ENCODE data around the gene PLAAT5.
"Not testable (repeated sequence)": the region's sequence is repeated elsewhere in the genome, so short reads cannot be mapped to it uniquely, and the experiment has no call there.

Gene PLAAT5

DNA sequence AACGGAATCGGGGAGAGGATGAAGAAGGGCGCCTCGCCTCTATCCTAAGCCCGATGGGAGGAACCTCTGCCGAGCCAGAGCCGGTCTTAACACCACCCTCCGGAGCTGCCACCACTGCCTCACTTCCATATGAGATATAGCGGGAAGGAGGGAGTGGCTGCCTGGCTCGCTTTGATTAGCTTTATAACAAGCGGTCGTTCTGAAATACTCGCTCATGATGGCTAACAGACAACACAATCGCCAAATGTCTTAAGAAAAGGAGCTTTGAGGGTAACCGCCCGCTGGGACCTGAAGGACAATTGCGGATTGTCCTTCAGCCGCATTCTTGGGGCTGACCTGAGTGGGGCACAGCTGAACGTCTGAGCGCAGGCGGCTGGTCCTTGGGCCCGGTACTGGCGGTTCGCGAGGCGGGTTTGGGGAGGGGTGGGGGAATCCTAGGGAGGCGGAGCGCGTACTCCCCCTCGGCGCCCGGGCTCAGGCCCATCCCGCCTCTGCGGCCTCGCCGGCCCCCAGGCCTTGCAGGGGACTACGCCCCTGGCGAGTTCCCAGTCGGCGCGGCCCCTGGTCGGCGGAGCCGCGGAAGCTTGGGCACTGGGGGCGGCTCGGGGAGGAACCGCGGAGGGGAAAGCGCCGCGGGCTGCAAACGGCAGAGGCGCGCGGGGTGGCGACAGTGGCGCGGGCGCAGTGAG lies at the start of gene PLAAT5:
PLAAT5 (minus strand) TSS at position 617 of the 689 bp plus-strand sequence; CDS start at position 484, 133 bp downstream.
- DNase-seq (ENCODE audit: low read depth) = no peak

- DNase-seq (ENCODE audit: low read depth) = no peak
Observed at GRCh38 chr11:63537293-63538101, 46.5 kb upstream of the PLAAT5 start.

DNA sequence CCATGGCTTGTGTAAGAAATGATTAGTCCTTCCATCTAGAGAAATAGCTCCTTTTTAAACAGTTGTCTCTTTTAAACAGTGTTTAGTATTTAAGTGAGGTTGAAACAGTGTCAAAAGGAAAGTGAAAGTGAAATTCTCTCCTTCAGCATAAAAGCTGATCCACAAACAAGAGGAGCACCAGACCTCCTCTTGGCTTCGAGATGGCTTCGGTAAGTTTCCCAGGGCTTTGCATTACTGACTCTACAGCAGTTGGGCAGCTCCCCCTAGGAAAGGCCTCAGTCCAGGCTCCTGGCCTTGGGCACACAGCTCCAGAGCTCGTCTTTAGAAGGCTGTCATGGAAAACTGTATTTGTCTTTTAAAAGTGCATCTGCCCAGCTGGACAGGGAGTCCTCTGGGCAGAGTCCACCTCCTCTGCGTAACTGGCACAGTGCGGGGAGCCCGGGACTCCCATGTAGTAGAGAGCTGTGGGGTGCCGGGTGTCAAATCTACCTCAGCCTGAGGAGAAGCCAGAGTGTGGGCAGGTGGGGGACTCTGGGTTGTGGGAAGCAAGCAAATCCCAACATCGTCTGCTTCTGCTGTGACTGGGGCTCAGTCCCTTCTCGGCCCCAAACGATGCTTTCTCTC lies 45.8 kb upstream of the PLAAT5 start, which contains the start of gene PLAAT4:
PLAAT4 (plus strand) TSS at position 140 of the 624 bp plus-strand sequence; CDS start at position 201, 61 bp downstream.
- DNase-seq (ENCODE audit: low read depth) = peak; percentile 23

- no peak for DNase-seq (ENCODE audit: low read depth)
Observed at GRCh38 chr11:63535734-63536133, 44.8 kb upstream of the PLAAT5 start.

DNA sequence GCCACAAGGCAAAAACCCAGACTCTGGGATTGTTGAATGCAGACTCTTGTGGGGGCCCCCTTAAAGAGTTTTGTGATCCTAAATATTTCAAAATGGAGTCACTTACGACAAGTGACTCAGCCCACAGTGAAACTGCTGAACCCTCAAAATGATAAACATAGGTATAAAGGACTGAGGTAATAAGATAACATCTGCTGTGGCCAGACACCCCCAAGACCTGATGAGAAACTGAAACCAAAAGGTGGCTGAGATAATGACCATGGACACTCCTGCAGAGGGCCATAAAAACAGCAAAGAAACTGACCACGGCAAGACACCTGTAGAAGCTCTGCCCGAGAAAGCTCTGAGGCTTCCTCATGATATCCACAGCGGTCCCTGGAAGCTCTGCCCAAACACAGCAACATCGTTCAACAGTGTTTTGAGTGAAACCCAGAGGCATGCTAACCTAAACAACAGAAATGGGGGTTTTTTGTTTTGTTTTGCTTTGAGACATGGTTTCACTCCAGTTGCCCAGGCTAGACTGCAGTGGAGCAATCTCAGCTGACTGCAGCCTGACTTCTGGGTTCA lies 44.0 kb upstream of the PLAAT5 start:
- no peak for DNase-seq (ENCODE audit: low read depth)

DNA sequence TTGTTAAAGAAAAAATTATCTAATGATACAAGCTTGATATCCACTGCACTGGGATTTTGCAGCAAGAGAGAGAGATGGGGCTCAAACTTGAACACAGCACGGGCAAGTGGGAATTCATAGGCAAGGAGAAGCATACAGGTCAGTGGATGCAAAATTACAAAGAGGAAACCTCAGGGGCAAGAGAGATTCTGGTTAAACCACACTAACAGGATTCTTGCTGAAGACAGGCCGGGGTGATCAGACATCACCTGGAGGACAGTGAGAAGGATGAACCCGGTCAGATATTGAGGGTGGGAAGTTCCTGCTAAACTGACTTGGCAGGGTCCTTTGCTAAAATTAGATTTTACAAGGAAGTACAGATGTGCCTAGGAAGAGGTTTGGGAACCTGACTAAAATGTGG lies 43.1 kb upstream of the PLAAT5 start:
- DNase-seq (ENCODE audit: low read depth) = no peak

DNA sequence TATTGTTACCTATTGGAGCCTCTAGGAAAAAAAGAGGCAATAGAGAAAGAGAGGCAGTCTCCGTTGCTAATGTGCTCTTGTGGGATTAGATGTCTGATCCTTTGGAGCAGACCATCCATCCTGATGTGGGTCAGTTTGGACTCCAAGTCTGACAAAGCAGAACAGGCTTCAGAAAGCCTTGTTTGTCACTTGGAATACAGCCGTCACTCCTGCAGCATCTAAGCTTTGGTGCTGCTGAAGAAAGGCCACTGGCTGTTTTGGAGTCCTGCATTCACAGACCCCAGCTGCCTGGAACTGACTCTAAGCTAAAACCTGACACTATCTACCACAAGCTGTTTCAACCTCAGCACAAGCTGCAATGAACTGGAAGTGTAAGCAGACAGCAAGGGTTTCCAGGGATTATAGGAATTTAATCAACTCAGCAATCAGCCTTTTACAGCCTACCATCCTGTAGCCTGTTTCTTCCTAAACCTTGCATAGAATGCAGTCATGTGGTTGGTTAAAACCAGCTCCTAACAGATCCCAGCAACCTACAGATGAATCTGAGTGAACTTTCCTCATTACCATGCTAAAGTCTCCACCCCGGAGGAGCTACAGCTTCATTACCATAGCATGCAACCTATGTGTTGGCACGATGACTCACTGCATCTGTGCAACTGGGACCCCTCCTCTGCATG lies 42.0 kb upstream of the PLAAT5 start:
- DNase-seq (ENCODE audit: low read depth) = no peak

DNA sequence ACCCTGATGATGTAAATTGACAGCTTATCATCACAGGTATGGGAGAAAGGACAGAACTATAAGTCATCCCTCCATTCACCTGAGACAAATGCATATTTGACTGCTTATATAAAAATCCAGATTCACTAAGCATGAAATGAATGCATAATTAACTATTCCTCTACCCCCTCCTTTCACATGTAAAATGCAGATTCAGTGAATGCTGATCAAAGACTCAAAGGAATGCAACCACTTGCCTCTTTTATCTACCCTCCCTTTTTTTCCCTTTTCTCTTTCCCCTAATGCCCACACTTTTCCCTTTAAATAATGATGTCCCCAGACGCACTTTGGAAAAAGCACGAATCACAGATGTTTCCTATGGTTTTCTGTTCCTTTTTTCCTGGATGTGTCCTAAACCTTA lies 41.1 kb upstream of the PLAAT5 start:
- no peak for DNase-seq (ENCODE audit: low read depth)

DNA sequence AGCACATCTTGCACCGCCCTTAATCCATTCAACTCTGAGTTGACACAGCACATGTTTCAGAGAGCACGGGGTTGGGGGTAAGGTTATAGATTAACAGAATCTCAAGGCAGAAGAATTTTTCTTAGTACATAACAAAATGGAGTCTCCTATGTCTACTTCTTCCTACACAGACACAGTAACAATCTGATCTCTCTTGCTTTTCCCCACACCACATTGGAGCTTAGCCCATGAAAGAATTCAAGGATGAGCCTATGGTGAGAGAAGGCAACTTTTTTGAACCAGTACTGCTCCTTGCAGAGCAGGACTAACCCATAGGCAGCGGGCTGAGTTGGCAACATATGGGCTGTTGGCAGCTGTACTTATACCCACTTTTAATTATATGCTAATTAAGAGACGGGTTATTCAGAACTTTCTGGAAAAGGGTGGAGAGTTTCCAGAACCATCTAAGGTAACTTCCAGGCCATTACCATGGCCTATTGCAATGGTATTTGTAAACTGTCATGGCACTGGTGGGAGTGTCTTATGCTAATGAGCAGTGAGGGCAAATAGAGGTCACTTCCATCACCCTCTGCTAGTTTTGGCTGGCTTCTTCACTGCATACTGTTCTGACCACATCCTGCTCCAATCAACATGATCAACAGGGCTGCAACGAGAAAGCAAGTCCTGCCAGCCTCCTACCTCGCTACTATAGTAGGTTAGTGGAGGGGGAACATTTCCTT lies 40.3 kb upstream of the PLAAT5 start:
- DNase-seq (ENCODE audit: low read depth) = peak; percentile 80

DNA sequence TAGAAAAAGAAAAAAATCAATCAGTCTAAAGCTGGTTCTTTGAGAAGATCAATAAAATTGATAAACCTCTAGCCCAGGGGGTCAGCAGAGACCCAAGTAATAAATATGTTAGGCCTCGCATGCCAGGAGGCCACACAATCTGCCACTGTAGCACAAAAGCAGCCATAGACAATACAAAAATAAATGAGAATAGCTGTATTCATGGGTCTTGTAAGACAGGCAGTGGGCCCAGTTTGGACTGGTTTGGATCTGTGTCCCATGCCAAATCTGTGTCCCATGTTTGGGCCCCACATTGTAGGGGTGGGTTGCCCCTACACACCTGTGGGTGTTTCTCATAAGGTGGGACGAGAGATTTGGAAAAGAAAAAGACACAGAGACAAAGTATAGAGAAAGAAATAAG lies 39.1 kb upstream of the PLAAT5 start:
- no peak for DNase-seq (ENCODE audit: low read depth)

DNA sequence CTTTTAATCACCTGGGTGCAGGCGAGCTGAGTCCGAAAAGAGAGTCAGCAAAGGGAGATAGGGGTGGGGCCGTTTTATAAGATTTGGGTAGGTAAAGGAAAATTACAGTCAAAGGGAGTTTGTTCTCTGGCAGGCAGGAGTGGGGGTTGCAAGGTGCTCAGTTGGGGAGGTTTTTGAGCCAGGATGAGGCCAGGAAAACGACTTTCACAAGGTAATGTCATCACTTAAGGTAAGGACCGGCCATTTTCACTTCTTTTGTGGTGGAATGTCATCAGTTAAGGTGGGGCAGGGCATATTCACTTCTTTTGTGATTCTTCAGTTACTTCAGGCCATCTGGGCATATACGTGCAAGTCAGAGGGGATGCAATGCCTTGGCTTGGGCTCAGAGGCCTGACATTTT lies 38.4 kb upstream of the PLAAT5 start:
- DNase-seq (ENCODE audit: low read depth) = not testable (repeated sequence)

GRCh38 chr11:63528729-63529278 lies 37.8 kb upstream of the PLAAT5 start:
- DNase-seq (ENCODE audit: low read depth) = not testable (repeated sequence)

DNA sequence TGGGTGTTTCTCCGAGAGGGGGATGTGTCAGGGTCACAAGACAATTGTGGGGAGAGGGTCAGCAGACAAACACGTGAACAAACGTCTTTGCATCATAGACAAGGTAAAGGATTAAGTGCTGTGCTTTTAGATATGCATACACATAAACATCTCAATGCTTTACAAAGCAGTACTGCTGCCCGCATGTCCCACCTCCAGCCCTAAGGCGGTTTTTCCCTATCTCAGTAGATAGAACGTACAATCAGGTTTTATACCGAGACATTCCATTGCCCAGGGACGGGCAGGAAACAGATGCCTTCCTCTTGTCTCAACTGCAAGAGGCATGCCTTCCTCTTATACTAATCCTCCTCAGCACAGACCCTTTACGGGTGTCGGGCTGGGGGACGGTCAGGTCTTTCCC lies 37.2 kb upstream of the PLAAT5 start:
- not testable (repeated sequence) for DNase-seq (ENCODE audit: low read depth)

GRCh38 chr11:63527667-63528066 lies 36.7 kb upstream of the PLAAT5 start:
- DNase-seq (ENCODE audit: low read depth) = no peak

- DNase-seq (ENCODE audit: low read depth) = no peak
Observed at GRCh38 chr11:63523151-63523550, 32.2 kb upstream of the PLAAT5 start.

GRCh38 chr11:63521896-63522295 lies 30.9 kb upstream of the PLAAT5 start:
- no peak for DNase-seq (ENCODE audit: low read depth)

DNA sequence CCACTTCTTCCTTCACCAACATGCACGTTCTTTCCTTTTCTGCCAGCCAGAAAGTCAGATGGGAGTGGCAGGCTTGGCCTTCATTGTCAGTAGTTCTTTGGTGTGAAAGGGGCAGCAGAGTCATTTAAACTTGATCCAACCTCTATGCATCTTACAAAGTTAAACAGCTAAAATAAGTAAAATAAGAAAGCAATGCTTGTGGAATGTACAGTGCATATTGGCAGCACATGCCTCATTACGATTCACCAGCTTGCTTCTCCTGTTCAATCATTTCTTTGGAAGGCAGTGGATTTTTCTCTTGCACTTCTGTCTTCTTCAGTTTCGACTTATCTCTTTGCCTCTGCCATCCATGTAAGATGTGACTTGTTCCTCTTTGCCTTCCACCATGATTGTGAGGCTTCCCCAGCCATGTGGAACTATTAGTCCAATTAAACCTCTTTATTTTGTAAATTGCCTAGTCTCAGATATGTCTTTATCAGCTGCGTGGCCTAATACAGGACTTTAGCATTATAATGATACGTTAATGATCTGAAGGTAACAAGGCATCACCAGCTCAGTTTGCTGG lies 29.7 kb upstream of the PLAAT5 start:
- no peak for DNase-seq (ENCODE audit: low read depth)

- peak; percentile 35 for DNase-seq (ENCODE audit: low read depth)
Observed at GRCh38 chr11:63518548-63518947, 27.6 kb upstream of the PLAAT5 start.

- DNase-seq (ENCODE audit: low read depth) = no peak
Observed at GRCh38 chr11:63517156-63517555, 26.2 kb upstream of the PLAAT5 start.

DNA sequence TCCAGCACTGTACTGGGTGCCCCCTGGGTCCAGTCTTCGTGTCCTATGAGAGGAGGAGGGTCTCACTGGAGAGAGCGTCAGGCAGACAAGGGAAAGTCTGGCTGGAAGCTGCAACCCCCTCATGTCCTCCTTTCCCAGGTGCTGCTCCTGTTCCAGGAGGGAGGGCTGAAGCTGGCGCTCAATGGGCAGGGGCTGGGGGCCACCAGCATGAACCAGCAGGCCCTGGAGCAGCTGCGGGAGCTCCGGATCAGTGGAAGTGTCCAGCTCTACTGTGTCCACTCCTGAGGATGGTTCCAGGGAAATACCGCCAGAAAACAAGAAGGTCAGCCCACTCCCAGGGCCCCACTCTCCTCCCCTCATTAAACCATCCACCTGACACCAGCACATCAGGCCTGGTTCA lies 25.1 kb upstream of the PLAAT5 start:
- DNase-seq (ENCODE audit: low read depth) = no peak

DNA sequence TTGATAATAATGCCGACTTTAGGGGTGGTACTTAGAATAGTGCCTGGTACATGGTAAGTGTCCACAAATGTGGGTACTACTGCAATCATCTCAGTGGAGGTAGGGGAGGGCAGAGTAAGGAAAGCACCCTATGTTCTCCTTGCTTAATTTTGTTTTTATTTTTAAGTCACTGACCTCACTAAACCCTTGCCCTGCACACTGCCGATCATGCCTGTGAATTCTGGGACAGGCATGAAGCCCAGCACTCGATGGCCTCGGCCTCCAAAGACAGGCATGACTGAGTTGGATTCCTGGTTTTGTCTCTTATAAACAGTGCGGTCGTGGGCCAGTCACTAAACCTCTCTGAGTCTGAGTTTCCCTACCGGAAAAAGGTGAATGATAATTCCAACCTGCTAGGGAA lies 21.8 kb upstream of the PLAAT5 start:
- no peak for DNase-seq (ENCODE audit: low read depth)
